HG02623 (cell line): ENCODE results near the gene SHROOM2.

Source experiments
- ATAC-seq: cut with Tn5 transposase; IDR thresholded peaks from one replicate; pipeline ENCODE4 v1.9.1; 2021; ENCODE audit warnings: moderate library complexity; ENCODE audit not compliant: unreplicated experiment

Gene SHROOM2

DNA sequence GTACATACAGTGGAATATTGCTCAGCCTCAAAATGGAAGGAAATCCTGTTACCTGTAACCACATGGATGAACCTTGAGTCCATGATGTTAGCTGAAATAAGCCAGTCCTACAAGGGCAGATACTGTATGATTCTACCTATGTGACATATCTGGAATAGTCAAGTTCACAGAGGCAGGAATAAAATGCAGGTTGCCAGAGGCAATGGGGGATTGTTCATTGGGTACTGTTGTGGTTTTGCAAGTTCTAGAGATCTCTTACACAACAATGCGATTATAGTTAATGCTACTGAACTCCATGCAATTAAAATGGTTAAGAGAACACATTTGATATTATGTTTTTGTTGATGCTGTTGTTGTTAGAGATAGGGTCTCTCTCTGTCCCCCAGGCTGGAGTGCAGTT is 74.6 kb downstream of the SHROOM2 start:
- ATAC-seq, result no peak

GRCh38 chrX:9861711-9862110 is 75.5 kb downstream of the SHROOM2 start:
- ATAC-seq, result no peak

GRCh38 chrX:9862525-9862924 is 76.3 kb downstream of the SHROOM2 start:
- ATAC-seq, result no peak

- no peak for ATAC-seq
These were observed 76.7 kb downstream of the SHROOM2 start for GRCh38 chrX:9862953-9863352.

GRCh38 chrX:9864011-9864410 is 77.8 kb downstream of the SHROOM2 start:
- ATAC-seq, result no peak

- ATAC-seq, result no peak
These were observed 79.7 kb downstream of the SHROOM2 start for GRCh38 chrX:9865804-9866472.

DNA sequence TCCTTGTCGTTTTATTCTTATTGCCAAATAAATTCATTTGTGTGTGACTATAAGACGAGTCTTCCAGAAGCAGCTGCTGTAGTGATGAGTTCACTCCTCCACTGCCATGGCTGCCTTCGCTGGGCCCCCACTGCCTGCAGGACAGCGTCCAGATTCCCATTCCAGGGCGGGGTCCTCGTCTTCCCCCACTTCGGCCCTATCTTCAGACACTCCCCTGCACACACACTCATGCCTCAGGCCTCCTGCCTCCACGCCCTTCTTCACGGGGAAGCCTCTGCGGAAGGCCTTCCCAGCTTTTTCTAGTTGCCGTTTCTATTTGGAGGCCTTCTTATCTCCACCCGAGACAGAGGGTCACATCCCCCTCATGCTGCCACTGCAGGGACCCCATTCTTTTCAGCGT is 80.4 kb downstream of the SHROOM2 start:
- ATAC-seq, result no peak

- ATAC-seq, result no peak
These were observed 81.0 kb downstream of the SHROOM2 start for GRCh38 chrX:9867226-9867625.

- ATAC-seq, result no peak
These were observed 81.5 kb downstream of the SHROOM2 start for GRCh38 chrX:9867753-9868152.

DNA sequence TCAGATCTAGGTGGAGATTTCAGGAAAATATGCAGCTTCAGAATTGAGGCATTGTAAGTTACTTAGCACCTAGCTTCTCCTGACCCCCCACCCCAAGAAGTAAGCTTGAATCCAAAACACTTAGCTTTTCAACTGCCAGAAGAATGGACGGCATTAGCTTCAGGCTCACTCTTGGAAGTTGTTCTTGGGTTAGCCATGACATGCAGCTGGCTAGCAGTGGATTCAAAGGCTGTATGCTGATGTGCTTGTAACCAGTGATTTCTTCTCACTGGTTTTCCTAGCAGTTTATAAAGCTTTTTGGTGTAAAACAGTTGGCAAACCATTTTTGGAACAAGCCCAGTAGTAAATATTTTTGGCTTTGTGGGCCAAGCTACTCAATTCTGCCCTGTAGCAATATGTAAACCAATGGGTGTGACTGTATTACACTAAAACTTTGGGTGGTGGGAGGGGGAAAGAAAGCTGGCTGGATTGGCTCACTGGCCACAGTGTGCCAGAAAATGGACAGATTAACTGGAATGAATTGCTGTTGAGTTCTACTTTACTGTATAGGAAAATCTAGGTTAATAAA is 85.6 kb downstream of the SHROOM2 start:
- ATAC-seq, result no peak

GRCh38 chrX:9873360-9873759 is 87.1 kb downstream of the SHROOM2 start:
- no peak for ATAC-seq

DNA sequence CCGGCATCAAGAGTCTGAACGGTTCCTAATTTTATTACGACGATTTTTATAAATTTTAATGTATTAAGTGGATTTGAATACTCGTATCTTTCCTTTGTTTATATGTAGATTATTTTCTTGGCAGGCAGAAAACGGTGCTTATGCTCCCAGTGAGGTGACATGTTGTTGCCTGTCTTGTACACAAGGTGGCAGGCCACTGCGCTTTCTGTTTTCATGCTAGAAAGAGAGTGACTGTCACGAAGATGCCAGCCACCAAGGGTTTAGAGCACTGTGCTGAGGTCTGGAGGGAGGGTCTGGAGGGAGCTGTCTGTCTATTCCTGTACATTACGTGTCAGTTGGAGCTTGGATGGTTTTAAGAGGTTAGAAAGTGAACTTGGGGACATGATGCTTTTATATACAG is 87.7 kb downstream of the SHROOM2 start:
- peak; percentile 50 for ATAC-seq

GRCh38 chrX:9874483-9874882 is 88.3 kb downstream of the SHROOM2 start:
- no peak for ATAC-seq

DNA sequence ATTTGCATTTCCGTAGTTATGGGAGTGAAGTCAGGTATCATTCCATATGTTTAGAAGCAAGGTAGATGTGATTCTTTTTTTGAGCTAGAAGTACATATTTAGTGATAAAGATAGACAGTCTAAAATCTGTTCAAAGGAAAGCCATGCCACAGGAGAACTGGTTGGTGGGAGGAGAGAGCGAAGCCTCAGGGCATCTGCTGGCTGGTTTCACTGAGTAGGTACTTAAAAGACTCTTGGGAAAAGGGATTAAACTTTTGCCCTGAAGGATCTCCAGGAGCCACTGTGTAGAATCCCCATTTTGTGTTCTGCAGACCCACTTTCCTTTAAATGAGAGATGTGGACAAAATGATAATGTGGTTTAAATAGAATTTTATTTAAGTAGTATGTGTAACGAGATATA is 89.6 kb downstream of the SHROOM2 start:
- ATAC-seq, result no peak

- ATAC-seq, result no peak
These were observed 90.0 kb downstream of the SHROOM2 start for GRCh38 chrX:9876201-9876600.

DNA sequence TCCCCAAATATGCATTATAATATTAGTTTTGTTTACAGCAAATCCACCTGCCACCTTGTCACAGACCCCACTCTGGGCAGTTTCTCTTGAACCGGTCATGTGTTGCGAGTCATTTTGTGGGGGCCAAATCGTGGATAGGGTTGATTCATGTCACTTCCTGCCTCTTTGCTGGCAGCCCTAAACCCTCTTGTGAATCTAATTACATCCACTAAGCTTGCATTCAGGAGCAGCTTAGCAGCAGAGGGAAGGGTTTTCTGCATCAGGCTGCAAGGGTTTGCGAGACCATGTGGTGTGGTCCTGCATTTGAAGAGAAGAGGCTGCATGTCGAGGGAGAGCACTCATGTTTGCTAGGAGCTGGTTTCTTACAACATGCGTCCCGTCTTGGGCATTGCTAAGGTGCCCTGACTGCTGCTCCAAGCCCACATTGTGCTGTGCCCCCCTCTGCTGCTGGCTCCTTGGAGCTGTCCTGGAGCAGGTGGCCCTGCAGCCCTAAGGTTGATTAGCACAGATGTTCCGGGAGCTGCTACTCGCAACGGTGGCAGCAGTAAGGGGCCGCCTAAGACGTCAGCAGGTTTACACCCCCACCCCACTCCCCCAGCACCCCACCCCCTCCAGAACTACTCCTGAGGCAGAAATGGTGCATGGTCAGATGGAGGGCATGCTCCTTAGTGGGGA is 92.1 kb downstream of the SHROOM2 start:
- ATAC-seq, result no peak

DNA sequence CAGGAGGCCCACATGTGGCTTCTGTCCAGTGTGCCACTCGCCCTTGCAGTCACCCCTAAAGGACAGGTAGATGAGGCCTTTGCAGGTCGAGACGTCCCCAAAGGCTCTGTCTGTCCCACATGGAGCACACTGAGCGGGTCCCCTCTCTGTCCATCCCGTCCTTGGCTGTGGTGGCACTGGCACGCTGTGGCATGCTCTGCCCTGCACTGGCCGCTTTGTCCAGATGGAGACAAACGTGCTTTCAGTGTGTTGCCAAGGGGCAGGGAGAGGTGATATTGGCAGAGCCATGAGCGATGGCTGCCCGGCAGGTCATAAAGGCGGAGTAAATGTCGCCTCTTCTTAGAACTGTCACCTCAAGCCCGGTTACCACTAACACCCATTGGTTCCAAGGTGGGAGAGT is 94.0 kb downstream of the SHROOM2 start:
- no peak for ATAC-seq

DNA sequence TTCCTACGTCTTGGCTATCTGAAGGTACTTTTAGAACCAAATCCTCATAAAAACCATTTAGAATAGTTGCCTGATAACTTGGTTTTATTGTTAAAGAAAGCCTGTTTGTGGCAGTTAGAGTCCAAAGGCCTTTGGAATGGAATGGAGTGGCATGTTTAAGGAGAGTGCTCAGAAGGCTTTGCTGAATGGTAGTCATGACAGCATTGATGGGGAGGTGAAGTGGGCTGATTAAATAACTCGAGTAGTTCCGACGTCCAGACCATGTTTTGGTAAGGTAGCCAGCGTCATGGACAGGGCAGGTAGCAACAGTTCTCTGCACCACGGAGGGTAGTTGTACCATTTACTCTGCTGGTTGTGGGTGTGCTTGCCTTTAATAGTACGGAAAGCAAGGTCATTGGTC is 94.6 kb downstream of the SHROOM2 start:
- no peak for ATAC-seq

- ATAC-seq, result no peak
These were observed 96.6 kb downstream of the SHROOM2 start for GRCh38 chrX:9882669-9883446.

GRCh38 chrX:9884031-9884779 is 98.0 kb downstream of the SHROOM2 start:
- no peak for ATAC-seq

DNA sequence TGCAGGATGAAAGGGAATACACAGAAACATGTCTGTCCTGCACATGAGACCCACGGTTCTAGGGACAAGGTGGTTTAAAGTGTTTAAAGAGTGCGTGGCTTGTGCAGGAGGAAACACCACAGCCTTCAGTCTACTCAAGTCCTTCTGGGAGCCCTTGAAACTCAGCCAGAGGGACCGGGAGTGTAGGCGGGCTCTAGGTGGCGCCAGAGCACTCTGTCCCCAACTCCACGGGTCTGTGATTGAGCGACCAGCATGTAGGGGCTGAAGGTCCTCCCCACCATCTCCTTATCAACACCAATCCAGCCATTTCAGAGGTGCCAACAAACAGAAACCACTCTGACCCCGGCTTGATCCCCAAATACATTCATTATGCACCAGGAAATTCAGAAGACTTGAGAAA is 98.9 kb downstream of the SHROOM2 start:
- ATAC-seq, result no peak
